ENCODE data around the gene SLX9.

GRCh38 chr21:44990921-44991320 lies 51.1 kb downstream of the SLX9 start:
- TF ChIP-seq POLR2A (IDR thresholded peaks at IDR 0.05) (no peak), POLR2AphosphoS5 (IDR thresholded peaks at IDR 0.05) (no peak)
- TF ChIP-seq, protein P1, sequence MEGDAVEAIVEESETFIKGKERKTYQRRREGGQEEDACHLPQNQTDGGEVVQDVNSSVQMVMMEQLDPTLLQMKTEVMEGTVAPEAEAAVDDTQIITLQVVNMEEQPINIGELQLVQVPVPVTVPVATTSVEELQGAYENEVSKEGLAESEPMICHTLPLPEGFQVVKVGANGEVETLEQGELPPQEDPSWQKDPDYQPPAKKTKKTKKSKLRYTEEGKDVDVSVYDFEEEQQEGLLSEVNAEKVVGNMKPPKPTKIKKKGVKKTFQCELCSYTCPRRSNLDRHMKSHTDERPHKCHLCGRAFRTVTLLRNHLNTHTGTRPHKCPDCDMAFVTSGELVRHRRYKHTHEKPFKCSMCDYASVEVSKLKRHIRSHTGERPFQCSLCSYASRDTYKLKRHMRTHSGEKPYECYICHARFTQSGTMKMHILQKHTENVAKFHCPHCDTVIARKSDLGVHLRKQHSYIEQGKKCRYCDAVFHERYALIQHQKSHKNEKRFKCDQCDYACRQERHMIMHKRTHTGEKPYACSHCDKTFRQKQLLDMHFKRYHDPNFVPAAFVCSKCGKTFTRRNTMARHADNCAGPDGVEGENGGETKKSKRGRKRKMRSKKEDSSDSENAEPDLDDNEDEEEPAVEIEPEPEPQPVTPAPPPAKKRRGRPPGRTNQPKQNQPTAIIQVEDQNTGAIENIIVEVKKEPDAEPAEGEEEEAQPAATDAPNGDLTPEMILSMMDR (IDR thresholded peaks at IDR 0.05 in 8 of 11, conservative IDR thresholded peaks at IDR 0.05 in 3 of 11), result no peak
